ENCODE results near the gene PRCD.

PRCD gene

GRCh38 chr17:76574166-76574565, 34.3 kb downstream of the PRCD start:
- DNase-seq, result no peak

- no peak for DNase-seq
Observed at GRCh38 chr17:76575570-76575969, 35.7 kb downstream of the PRCD start.

GRCh38 chr17:76576189-76576588, 36.3 kb downstream of the PRCD start:
- no peak for DNase-seq

- no peak for DNase-seq
Observed at GRCh38 chr17:76577876-76578275, 38.0 kb downstream of the PRCD start.

- DNase-seq, result no peak
Observed at GRCh38 chr17:76578376-76578775, 38.5 kb downstream of the PRCD start.

GRCh38 chr17:76579281-76579680, 39.4 kb downstream of the PRCD start:
- peak; percentile 49 for DNase-seq

- DNase-seq, result no peak
Observed at GRCh38 chr17:76581515-76581914, 41.7 kb downstream of the PRCD start.

- DNase-seq, result no peak
Observed at GRCh38 chr17:76582660-76583059, 42.8 kb downstream of the PRCD start.

GRCh38 chr17:76584427-76585032, 44.7 kb downstream of the PRCD start:
- DNase-seq, result no peak

GRCh38 chr17:76585033-76585648, 45.3 kb downstream of the PRCD start:
- DNase-seq, result no peak

- no peak for DNase-seq
Observed at GRCh38 chr17:76585649-76586593, 46.1 kb downstream of the PRCD start, which contains the start of gene ST6GALNAC2. ST6GALNAC2 (minus strand) TSS chr17:76585860; CDS start chr17:76585808, 52 bp downstream.

- DNase-seq, result no peak
Observed at GRCh38 chr17:76586741-76587487, 47.1 kb downstream of the PRCD start.

- DNase-seq, result no peak
Observed at GRCh38 chr17:76588182-76588581, 48.3 kb downstream of the PRCD start.

- DNase-seq, result no peak
Observed at GRCh38 chr17:76593384-76593826, 53.6 kb downstream of the PRCD start.

- no peak for DNase-seq
Observed at GRCh38 chr17:76593959-76594358, 54.1 kb downstream of the PRCD start.

GRCh38 chr17:76594690-76595089, 54.8 kb downstream of the PRCD start:
- no peak for DNase-seq
